ENCODE measurements around the gene PSKH1. TPM values are rescaled to one million over a fixed set of nuclear protein-coding genes. Genes with fewer than 3 reads are reported as not detected.
"Not testable (repeated sequence)": the region's sequence is repeated elsewhere in the genome, so short reads cannot be mapped to it uniquely, and the experiment has no call there.

The PSKH1 gene
- total RNA-seq, 3 donors from 2014 or later = 10.4 to 14.6 (median 10.9) TPM

DNA sequence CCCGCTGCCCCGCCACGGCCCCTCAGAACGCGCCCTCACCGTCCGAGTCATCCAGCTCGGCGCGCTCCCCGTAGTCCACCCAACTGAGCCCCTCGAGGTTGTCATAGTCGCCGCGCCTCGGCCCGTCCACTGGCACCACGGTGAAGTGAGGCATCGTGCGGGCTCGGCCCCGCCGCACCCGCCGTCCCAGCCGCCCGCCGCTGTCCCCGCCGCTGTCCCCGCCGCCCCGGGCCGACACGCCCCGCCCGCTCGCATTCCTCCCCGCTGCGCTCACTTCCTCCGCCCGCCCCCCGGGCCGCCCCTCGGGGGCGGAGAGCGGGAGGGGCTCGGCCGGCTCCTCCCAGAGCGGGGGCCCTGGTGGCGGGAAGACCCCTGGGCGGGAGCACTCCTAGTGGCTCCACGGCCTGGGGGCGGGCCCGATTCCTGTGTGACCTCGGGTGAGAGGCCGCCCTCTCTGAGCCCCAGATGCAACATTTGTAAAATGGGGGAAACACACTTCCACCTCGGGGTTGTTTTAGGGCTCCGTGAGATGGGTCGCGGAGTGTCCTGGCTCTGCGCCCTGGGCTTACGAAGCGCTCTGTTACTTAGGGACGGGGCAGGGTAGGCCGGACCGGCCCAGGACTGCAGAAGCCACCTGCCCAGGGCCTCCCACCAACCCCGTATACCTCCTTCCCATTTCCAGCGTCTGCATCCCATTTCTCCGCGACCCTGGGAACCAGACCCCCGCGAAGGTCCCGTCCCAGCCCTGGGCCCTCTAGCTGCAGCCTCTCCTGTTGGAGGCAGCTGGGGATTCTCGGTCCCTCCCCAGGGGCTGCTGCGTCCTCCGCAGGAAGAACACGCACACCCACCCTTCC is 75.6 kb downstream of the PSKH1 start, which contains the start of gene SLC12A4:
SLC12A4 (minus strand) TSS at position 238 of the 854 bp plus-strand sequence; CDS start at position 154, 84 bp downstream.
- peak within 1 kb of the TSS; percentile 97 for H3K4me3 Mint-ChIP-seq
- H3K36me3 Mint-ChIP-seq (ENCODE audit: insufficient read depth) = no peaks in the 10 kb centered on the region
- H3K9me3 Mint-ChIP-seq = no peaks in the 10 kb centered on the region
- no peaks in the 10 kb centered on the region for H3K27me3 Mint-ChIP-seq (ENCODE audit: low read depth)
- ATAC-seq (peak; percentile 88 to 89), DNase-seq (peak; percentile 75)
- H3K4me1 Mint-ChIP-seq (ENCODE audit: low read depth) = peaks cover 20% of the 10 kb centered on the region

DNA sequence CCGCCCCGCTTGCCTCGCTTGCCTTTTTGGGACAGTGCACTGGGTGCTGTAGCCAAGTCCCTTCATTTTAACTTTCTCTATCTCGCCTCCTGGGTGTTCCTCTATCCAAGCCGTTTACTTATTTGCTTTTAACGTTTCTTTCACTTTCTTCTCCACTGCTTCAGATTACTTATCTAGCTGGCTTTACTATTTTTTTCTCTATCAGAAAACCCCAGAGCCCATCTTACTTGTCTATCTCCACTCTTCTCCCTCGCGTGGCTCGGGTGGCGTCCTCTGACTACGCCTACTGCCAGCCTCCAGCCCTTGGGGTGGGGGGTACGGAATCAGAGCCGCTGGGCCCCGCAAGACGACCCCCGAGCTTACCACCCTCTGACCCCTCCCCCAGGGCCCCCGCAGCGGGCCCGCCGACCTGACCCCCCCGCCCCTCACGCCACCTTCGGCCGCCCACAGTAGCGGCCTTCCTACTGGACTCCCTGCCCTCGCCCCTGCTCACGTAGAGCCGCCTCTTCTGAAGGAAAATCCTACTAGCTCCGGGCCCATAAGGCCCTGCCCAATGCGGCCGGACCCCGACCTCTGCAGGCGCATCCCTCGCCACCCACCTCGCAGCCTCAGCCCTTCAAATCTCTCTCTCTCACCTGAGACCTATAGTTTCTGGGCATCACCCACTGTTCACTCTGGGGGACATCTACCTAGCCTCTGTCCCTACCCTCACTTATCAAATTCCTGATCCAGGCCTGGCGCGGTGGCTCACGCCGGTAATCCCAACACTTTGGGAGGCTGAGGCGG is 76.4 kb downstream of the PSKH1 start:
- DNase-seq (no peak), ATAC-seq (peak in 1 of 2 donors; percentile 31)
- Mint-ChIP-seq H3K9me3 (no peaks in the 10 kb centered on the region), H3K4me1 (ENCODE audit: low read depth) (peaks cover 20% of the 10 kb centered on the region), H3K27me3 (ENCODE audit: low read depth) (no peaks in the 10 kb centered on the region), H3K36me3 (ENCODE audit: insufficient read depth) (no peaks in the 10 kb centered on the region), H3K4me3 (peak overlapping the region; percentile 97)

DNA sequence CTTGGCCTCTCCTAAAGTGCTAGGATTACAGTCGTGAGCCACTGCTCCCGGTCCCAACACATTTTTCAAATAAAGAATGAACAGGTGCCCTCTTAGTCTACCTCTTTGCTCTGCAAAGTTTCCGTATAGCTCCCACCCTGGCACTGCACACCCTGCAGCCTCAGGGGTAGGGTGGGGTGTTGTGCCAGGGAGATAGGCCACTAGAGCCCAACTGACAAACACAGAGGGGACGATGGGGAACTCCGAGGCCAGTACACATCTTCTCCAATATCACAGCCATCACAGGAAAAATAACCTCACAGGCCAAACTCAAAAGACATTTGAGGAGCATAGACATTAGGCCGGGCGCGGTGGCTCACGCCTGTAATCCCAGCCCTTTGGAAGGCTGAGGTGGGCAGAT is 78.1 kb downstream of the PSKH1 start:
- Mint-ChIP-seq H3K36me3 (ENCODE audit: insufficient read depth) (no peaks in the 10 kb centered on the region), H3K4me3 (no peak overlapping the region), H3K27me3 (ENCODE audit: low read depth) (no peaks in the 10 kb centered on the region), H3K4me1 (ENCODE audit: low read depth) (peaks cover 20% of the 10 kb centered on the region), H3K9me3 (no peaks in the 10 kb centered on the region)
- no peak for DNase-seq
- ATAC-seq = no peak

DNA sequence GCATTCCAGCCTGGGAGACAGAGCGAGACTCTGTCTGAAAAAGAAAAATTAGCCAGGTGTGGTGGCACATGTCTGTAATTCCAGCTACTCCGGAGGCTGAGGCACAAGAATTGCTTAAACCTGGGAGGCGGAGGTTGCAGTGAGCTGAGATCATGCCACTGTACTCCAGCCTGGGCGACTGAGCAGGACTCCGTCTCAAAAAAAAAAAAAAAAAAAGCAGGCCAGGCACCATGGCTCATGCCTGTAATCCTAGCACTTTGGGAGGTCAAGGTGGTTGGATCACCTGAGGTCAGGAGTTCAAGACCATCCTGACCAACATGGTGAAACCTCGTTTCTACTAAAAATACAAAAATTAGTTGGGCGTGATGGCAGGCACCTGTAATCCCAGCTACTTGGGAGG is 79.2 kb downstream of the PSKH1 start:
- H3K4me1 Mint-ChIP-seq (ENCODE audit: low read depth) = peaks cover 10% of the 10 kb centered on the region
- ATAC-seq; H3K9me3 Mint-ChIP-seq; DNase-seq; H3K4me3 Mint-ChIP-seq; H3K36me3 Mint-ChIP-seq (ENCODE audit: insufficient read depth); H3K27me3 Mint-ChIP-seq (ENCODE audit: low read depth): not testable (repeated sequence)

DNA sequence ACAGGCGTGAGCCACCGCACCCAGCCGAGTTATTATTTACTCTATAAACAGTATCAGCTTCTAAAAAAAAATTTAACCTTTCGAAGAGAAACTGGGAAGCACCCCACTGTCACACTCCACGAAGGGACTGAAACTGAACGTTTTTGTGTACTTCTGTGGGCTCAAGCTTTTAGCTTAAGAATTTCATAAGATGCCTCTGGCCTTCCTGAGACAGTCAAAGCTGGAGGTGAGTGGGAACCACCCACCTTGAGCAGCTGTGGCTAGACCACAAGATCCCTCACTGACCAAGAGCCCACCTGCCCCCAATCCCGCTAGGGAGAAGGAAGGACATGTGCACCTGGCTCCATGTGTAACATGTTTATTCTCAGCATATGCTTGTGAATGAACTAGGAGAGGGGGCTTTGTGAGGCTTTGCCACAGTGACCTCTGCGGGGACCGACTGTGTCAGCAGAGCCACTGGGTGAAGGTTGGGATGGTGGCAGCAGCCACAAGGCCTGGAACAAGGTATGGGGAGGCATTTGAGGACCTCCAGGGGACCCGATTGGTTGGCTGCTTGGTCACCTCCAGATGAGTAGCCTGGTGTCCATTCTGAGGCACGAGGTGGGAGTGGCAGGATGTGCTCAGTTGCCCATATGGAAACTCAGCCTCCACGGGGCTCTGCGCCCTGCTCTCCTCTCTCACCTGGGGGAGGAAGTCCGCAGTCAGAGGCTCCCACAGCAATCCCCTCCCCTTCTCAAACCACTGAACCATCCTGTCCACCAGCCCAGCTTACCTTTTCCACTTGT is 82.5 kb downstream of the PSKH1 start:
- no peak for ATAC-seq
- no peaks in the 10 kb centered on the region for H3K4me1 Mint-ChIP-seq (ENCODE audit: low read depth)
- no peaks in the 10 kb centered on the region for H3K9me3 Mint-ChIP-seq
- no peak overlapping the region for H3K4me3 Mint-ChIP-seq
- DNase-seq = no peak
- H3K27me3 Mint-ChIP-seq (ENCODE audit: low read depth) = no peaks in the 10 kb centered on the region
- no peaks in the 10 kb centered on the region for H3K36me3 Mint-ChIP-seq (ENCODE audit: insufficient read depth)

DNA sequence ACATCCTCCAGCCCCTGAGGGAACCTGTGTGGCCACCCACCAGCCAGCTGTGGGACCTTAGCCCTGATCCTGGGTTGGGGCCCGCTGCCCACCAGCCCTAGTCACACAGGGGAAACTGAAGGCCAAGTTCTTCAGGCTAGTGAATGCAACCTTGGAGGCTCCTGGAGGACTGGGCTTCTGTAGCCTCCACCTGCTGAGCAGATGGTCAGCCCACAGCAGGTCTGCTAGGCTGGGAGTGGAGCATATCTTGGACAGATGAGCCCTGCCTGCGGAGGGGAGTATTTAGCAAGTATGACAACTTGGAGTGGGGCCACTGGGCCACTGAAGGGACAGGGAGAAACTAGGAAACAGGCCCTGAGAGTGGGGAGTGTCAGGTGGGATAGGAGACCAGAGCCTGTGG is 83.2 kb downstream of the PSKH1 start:
- Mint-ChIP-seq H3K9me3 (no peaks in the 10 kb centered on the region), H3K4me3 (no peak overlapping the region), H3K27me3 (ENCODE audit: low read depth) (no peaks in the 10 kb centered on the region), H3K4me1 (ENCODE audit: low read depth) (no peaks in the 10 kb centered on the region), H3K36me3 (ENCODE audit: insufficient read depth) (no peaks in the 10 kb centered on the region)
- no peak for ATAC-seq
- no peak for DNase-seq

DNA sequence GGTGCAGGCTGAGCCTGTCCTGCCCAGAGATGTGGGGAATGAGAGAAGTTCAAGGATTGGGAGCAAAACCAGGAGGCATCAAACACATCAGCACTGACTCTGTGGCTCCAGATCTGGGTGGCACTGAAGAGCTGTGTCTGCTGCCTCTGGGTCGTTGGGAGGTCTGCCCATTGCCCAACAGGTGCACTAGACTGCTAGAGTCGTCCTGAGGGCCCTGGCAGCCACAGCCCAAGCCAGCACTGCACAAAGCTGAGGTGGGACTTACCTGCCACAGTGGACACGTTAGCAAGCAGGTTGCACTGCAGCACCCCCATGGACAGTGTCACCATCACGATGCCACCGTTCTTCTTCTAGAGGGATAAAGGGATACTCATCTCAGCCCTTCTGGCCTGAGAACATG is 84.0 kb downstream of the PSKH1 start:
- DNase-seq (no peak), ATAC-seq (no peak)
- Mint-ChIP-seq H3K9me3 (no peaks in the 10 kb centered on the region), H3K4me1 (ENCODE audit: low read depth) (no peaks in the 10 kb centered on the region), H3K4me3 (no peak overlapping the region), H3K36me3 (ENCODE audit: insufficient read depth) (no peaks in the 10 kb centered on the region), H3K27me3 (ENCODE audit: low read depth) (no peaks in the 10 kb centered on the region)

DNA sequence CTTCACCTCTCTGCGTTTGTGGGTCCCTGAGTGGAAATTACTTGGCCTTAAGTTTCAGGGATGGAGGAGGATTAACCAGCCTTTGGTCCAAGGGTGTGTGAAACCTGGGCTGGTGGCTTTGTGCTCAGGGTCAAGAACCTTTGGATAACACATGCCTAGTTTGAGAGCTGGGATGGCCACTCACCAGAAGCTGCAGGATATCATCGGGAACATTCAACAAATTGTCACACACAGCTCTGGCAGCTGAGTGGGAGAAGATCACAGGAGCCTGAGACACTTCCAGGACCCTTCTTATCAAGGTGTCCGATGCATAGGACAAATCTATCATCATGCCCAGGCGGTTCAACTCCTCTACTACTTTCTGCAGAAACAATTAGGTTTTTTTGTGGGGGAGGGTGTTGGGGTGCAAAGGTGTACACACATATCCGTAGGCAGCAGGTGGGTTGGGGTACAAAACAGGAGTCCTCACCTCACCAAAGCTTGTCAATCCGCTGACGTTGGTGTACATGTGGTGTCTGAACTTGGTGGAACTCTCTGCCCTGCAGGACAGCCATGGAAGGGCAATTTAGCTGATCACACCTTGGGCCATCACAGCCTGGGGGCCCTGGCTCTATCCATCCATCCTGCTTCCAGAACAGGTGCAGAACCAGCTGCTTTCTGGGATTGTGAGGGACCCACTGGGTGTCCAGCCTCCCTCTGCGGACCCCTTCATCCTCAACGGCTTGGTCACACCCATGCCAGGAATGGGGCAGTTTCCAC is 84.6 kb downstream of the PSKH1 start:
- Mint-ChIP-seq H3K9me3 (no peaks in the 10 kb centered on the region), H3K27me3 (ENCODE audit: low read depth) (no peaks in the 10 kb centered on the region), H3K36me3 (ENCODE audit: insufficient read depth) (no peaks in the 10 kb centered on the region), H3K4me1 (ENCODE audit: low read depth) (peaks cover 1% of the 10 kb centered on the region), H3K4me3 (no peak overlapping the region)
- ATAC-seq (no peak), DNase-seq (no peak)

Other genes with a start within 250 kb of the PSKH1 start
- gene CARMIL2, start 248.1 kb upstream of the PSKH1 start, total RNA-seq = 100 to 1,000 TPM; 204 to 221 (median 207) TPM
- 10 to 100 TPM; 87.5 to 89.7 (median 89.4) TPM for gene ACD, start 233.0 kb upstream of the PSKH1 start, total RNA-seq
- gene PARD6A, start 232.3 kb upstream of the PSKH1 start, total RNA-seq = 10 to 100 TPM; 12.0 to 12.5 (median 12.5) TPM
- 10 to 100 TPM; 13.9 to 16.7 (median 14.1) TPM for gene ENKD1, start 226.5 kb upstream of the PSKH1 start, total RNA-seq
- under 1 TPM; 0.35 to 0.63 (median 0.46) TPM for gene C16orf86, start 226.4 kb upstream of the PSKH1 start, total RNA-seq
- gene GFOD2, start 173.9 kb upstream of the PSKH1 start, total RNA-seq = 10 to 100 TPM; 17.3 to 22.0 (median 20.2) TPM
- gene RANBP10, start 86.7 kb upstream of the PSKH1 start, total RNA-seq = 10 to 100 TPM; 17.2 to 17.9 (median 17.8) TPM
- 1 to 10 TPM in 2 of 3 donors, under 1 TPM in 1; 0.79 to 1.4 (median 1.3) TPM for gene TSNAXIP1, start 86.4 kb upstream of the PSKH1 start, total RNA-seq
- 10 to 100 TPM; 42.1 to 51.4 (median 43.1) TPM for gene THAP11, start 50.9 kb upstream of the PSKH1 start, total RNA-seq
- gene NUTF2, start 46.3 kb upstream of the PSKH1 start, total RNA-seq = 100 to 1,000 TPM; 170 to 182 (median 182) TPM
- gene CENPT, start 45.6 kb upstream of the PSKH1 start, total RNA-seq = 10 to 100 TPM; 40.4 to 52.0 (median 46.3) TPM
- gene EDC4, start 20.2 kb upstream of the PSKH1 start, total RNA-seq = 100 to 1,000 TPM; 114 to 124 (median 120) TPM
- gene NRN1L, start 8.4 kb upstream of the PSKH1 start, total RNA-seq = not detected
- gene CTRL, start 38.6 kb downstream of the PSKH1 start, total RNA-seq = 10 to 100 TPM in 1 of 3 donors, 1 to 10 TPM in 2; 7.8 to 10.4 (median 8.8) TPM
- 100 to 1,000 TPM; 223 to 262 (median 249) TPM for gene PSMB10, start 43.6 kb downstream of the PSKH1 start, total RNA-seq
- 1 to 10 TPM; 8.0 to 9.1 (median 8.1) TPM for gene LCAT, start 50.9 kb downstream of the PSKH1 start, total RNA-seq
- 10 to 100 TPM; 18.5 to 20.5 (median 19.6) TPM for gene SLC12A4, start 75.4 kb downstream of the PSKH1 start, total RNA-seq
- gene DPEP3, start 87.2 kb downstream of the PSKH1 start, total RNA-seq = under 1 TPM in 2 of 3 donors, not detected in 1; 0.11 to 0.33 TPM
- gene DPEP2, start 106.2 kb downstream of the PSKH1 start, total RNA-seq = under 1 TPM; 0.47 to 0.81 (median 0.71) TPM
- not detected for gene DPEP2NB, start 122.7 kb downstream of the PSKH1 start, total RNA-seq
- gene DDX28, start 130.0 kb downstream of the PSKH1 start, total RNA-seq = 10 to 100 TPM; 34.9 to 40.3 (median 39.1) TPM
- 10 to 100 TPM; 35.9 to 37.4 (median 37.1) TPM for gene DUS2, start 130.0 kb downstream of the PSKH1 start, total RNA-seq
- 10 to 100 TPM; 64.8 to 72.3 (median 65.3) TPM for gene NFATC3, start 192.1 kb downstream of the PSKH1 start, total RNA-seq

Data from activated T-cell treated with anti-CD3 and anti-CD28 coated beads, Interleukin-2, amount 50 U/mL, for 4 hours (primary cell).